Neural progenitor cell (in vitro differentiated cells): Measurements from ENCODE around the gene FOXN4. TPM values are rescaled to one million over a fixed set of nuclear protein-coding genes. Genes with fewer than 3 reads are reported as not detected.

ENCODE experiments used
- DNase-seq: peaks from one replicate; pipeline ENCODE4 v3.0.0-alpha.2; 2016; ENCODE audit warnings: low spot score
- H2AFZ ChIP-seq: fragments of 200-600 bp; sonication (generic); replicated peaks from 2 replicates; pipeline ENCODE4 v1.6.1; 2016; ENCODE audit warnings: antibody characterized with exemption
- H3F3A ChIP-seq: fragments of 200-600 bp; sonication (generic); 2 replicates; pipeline ENCODE4 v1.6.1; 2016; ENCODE audit warnings: antibody characterized with exemption, low read depth
- H3K27ac ChIP-seq: fragments of 200-600 bp; sonication (generic); 2 replicates; pipeline ENCODE4 v1.5.1; 2016; ENCODE audit warnings: mild to moderate bottlenecking
- H3K27me3 ChIP-seq: fragments of 200-600 bp; sonication (generic); 2 replicates; pipeline ENCODE4 v1.6.1; 2016; ENCODE audit warnings: mild to moderate bottlenecking, moderate library complexity
- H3K36me3 ChIP-seq: fragments of 200-600 bp; sonication (generic); 2 replicates; pipeline ENCODE4 v1.5.1; 2016
- H3K4me1 ChIP-seq: fragments of 200-600 bp; sonication (generic); 2 replicates; pipeline ENCODE4 v1.6.1; 2016; ENCODE audit warnings: mixed run types
- H3K4me2 ChIP-seq: fragments of 200-600 bp; sonication (generic); 2 replicates; pipeline ENCODE4 v1.6.1; 2016
- H3K4me3 ChIP-seq: fragments of 200-600 bp; sonication (generic); 2 replicates; pipeline ENCODE4 v1.5.1; 2016
- H3K79me2 ChIP-seq: fragments of 200-600 bp; sonication (generic); 2 replicates; pipeline ENCODE4 v1.6.1; 2016; ENCODE audit warnings: low read depth
- H3K9ac ChIP-seq: fragments of 200-600 bp; sonication (generic); 2 replicates; pipeline ENCODE4 v1.6.1; 2016
- H3K9me3 ChIP-seq: fragments of 200-600 bp; sonication (generic); 2 replicates; pipeline ENCODE4 v1.5.1; 2016; ENCODE audit warnings: low read depth
- H4K20me1 ChIP-seq: fragments of 200-600 bp; sonication (generic); 2 replicates; pipeline ENCODE4 v1.6.1; 2016; ENCODE audit warnings: low read depth
- H3K27ac Mint-ChIP-seq: 3 replicates; pipeline ENCODE4 v1.8.0; 2021; ENCODE audit warnings: mixed read lengths
- H3K27me3 Mint-ChIP-seq: 2 replicates; pipeline ENCODE4 v1.8.0; 2022; ENCODE audit warnings: low read depth, mild to moderate bottlenecking, inconsistent platforms, moderate library complexity, mixed read lengths; ENCODE audit not compliant: insufficient read depth
- H3K36me3 Mint-ChIP-seq: 3 replicates; pipeline ENCODE4 v1.8.0; 2021; ENCODE audit warnings: mixed read lengths
- H3K4me1 Mint-ChIP-seq: 3 replicates; pipeline ENCODE4 v1.8.0; 2021; ENCODE audit warnings: mixed read lengths
- H3K4me3 Mint-ChIP-seq: 3 replicates; pipeline ENCODE4 v1.8.0; 2021; ENCODE audit warnings: mild to moderate bottlenecking, moderate library complexity, mixed read lengths
- H3K9me3 Mint-ChIP-seq: 3 replicates; pipeline ENCODE4 v1.8.0; 2020; ENCODE audit warnings: mixed read lengths
- EZH2 ChIP-seq: fragments of 200-600 bp; sonication (generic); IDR thresholded peaks from 2 replicates; pipeline ENCODE4 v1.6.1; 2017; ENCODE audit warnings: antibody characterized with exemption, mild to moderate bottlenecking, moderate library complexity
- EZH2phosphoT487 ChIP-seq: fragments of 200-600 bp; sonication (generic); IDR thresholded peaks from 2 replicates; pipeline ENCODE4 v1.6.1; 2017; ENCODE audit warnings: antibody characterized with exemption
- total RNA-seq: library from RNA; depleted of rRNA; stranded (reverse); fragments of >200 nt; gene quantifications from 2 replicates; pipeline ENCODE4 v1.2.3, GENCODE V29; 2015; ENCODE audit warnings: low replicate concordance
- TF ChIP-seq, protein P1 (sequence below): fragments of 200-600 bp; sonication (generic); IDR thresholded peaks from 2 replicates; pipeline ENCODE4 v1.5.1; 2017; ENCODE audit warnings: antibody characterized with exemption, mild to moderate bottlenecking

FOXN4 gene
- total RNA-seq, 1 donor from 2014 or later, result not detected

DNA sequence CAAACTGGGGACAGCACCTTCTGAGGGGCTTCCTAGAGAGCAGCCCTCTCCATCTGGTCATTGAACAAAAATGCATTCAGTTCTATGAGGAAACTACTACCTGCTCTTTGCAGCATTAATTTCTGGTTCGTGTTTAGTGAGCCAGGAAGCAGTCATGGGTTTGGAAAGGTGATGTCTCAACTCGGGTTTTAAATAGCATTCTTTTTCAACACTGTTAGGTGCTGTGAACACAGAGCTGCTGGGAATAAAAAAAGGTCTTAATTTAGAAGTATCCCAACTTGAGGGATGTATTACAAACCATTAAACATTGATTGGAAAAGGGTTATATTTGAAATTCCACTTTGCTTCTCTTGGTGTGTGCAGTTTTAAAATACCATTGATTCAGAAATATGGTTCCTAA lies 47.9 kb upstream of the FOXN4 start:
- Histone ChIP-seq H3K9ac (no peak overlapping the region), H3K36me3 (no peaks in the 10 kb centered on the region), H3F3A (peaks cover 3% of the 10 kb centered on the region), H3K4me1 (peaks cover 12% of the 10 kb centered on the region), H3K9me3 (no peaks in the 10 kb centered on the region), H3K27ac (no peak overlapping the region), H3K4me3 (no peak overlapping the region), H2AFZ (no peak overlapping the region), H3K4me2 (no peak overlapping the region), H4K20me1 (no peaks in the 10 kb centered on the region), H3K79me2 (no peaks in the 10 kb centered on the region), H3K27me3 (no peaks in the 10 kb centered on the region)
- H3K27ac Mint-ChIP-seq, result no peak overlapping the region
- H3K4me1 Mint-ChIP-seq, result peaks cover 18% of the 10 kb centered on the region
- DNase-seq, result no peak
- H3K27me3 Mint-ChIP-seq, result peaks cover 4% of the 10 kb centered on the region
- TF ChIP-seq EZH2, result no peak
- TF ChIP-seq EZH2phosphoT487, result no peak
- TF ChIP-seq, protein P1, sequence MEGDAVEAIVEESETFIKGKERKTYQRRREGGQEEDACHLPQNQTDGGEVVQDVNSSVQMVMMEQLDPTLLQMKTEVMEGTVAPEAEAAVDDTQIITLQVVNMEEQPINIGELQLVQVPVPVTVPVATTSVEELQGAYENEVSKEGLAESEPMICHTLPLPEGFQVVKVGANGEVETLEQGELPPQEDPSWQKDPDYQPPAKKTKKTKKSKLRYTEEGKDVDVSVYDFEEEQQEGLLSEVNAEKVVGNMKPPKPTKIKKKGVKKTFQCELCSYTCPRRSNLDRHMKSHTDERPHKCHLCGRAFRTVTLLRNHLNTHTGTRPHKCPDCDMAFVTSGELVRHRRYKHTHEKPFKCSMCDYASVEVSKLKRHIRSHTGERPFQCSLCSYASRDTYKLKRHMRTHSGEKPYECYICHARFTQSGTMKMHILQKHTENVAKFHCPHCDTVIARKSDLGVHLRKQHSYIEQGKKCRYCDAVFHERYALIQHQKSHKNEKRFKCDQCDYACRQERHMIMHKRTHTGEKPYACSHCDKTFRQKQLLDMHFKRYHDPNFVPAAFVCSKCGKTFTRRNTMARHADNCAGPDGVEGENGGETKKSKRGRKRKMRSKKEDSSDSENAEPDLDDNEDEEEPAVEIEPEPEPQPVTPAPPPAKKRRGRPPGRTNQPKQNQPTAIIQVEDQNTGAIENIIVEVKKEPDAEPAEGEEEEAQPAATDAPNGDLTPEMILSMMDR, result no peak
- no peaks in the 10 kb centered on the region for H3K9me3 Mint-ChIP-seq
- no peaks in the 10 kb centered on the region for H3K36me3 Mint-ChIP-seq
- H3K4me3 Mint-ChIP-seq, result no peak overlapping the region

DNA sequence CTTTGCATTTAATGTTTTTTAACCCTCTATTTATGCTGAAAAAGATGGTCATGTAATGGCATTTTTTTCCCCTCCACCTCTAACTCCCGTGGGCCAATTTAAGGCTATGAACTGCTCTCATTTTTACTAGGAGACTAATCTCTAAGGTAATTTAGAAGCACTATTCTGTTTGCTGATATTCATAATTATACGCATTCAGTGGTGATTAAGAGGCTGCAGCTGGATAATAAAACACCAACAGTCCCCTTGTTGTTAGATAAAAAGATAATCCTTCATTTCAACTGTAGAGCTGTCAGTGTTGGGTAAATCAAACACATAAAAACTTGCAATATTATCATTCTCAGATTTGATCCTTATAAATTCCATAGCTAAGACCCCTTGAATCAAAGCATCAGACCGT lies 47.5 kb upstream of the FOXN4 start:
- DNase-seq, result no peak
- peaks cover 4% of the 10 kb centered on the region for H3K27me3 Mint-ChIP-seq
- H3K79me2 ChIP-seq, result no peaks in the 10 kb centered on the region
- no peaks in the 10 kb centered on the region for H3K36me3 Mint-ChIP-seq
- no peaks in the 10 kb centered on the region for H3K9me3 Mint-ChIP-seq
- H3K9ac ChIP-seq, result no peak overlapping the region
- H3K4me1 ChIP-seq, result peaks cover 12% of the 10 kb centered on the region
- no peak overlapping the region for H3K27ac ChIP-seq
- peaks cover 3% of the 10 kb centered on the region for H3F3A ChIP-seq
- H3K27me3 ChIP-seq, result no peaks in the 10 kb centered on the region
- H3K4me2 ChIP-seq, result no peak overlapping the region
- H2AFZ ChIP-seq, result no peak overlapping the region
- no peak overlapping the region for H3K4me3 ChIP-seq
- no peaks in the 10 kb centered on the region for H4K20me1 ChIP-seq
- no peak overlapping the region for H3K4me3 Mint-ChIP-seq
- no peak overlapping the region for H3K27ac Mint-ChIP-seq
- H3K36me3 ChIP-seq, result no peaks in the 10 kb centered on the region
- TF ChIP-seq EZH2 (no peak), EZH2phosphoT487 (no peak)
- TF ChIP-seq, protein P1, result no peak
- no peaks in the 10 kb centered on the region for H3K9me3 ChIP-seq
- H3K4me1 Mint-ChIP-seq, result peaks cover 18% of the 10 kb centered on the region

DNA sequence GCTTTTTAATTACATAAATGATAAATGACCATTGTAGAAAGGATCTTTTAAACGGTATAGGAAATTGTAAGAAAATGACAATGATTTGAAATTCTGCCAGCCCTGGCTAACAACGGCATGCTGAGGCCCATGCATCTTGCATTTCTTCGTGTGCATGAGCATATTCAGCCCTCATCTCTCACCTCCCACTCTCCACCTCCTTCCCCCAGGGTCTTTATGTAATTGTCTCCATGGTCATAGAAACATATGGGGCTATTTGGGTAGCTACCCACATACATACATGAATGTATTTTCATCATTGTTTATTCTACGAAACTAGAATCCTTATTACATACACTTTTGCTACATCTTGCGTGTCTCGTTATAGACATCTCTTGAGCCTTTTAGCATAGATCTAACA lies 43.1 kb upstream of the FOXN4 start:
- Histone ChIP-seq H3K27me3 (no peaks in the 10 kb centered on the region), H3K9ac (no peak overlapping the region), H3K36me3 (no peaks in the 10 kb centered on the region), H3K27ac (no peak overlapping the region), H3K4me1 (no peaks in the 10 kb centered on the region), H3K4me2 (no peak overlapping the region), H3K4me3 (no peak overlapping the region), H3F3A (no peaks in the 10 kb centered on the region), H2AFZ (no peak overlapping the region), H4K20me1 (no peaks in the 10 kb centered on the region), H3K9me3 (no peaks in the 10 kb centered on the region), H3K79me2 (no peaks in the 10 kb centered on the region)
- no peak for DNase-seq
- TF ChIP-seq EZH2, result no peak
- Mint-ChIP-seq H3K9me3 (no peaks in the 10 kb centered on the region), H3K27ac (no peak overlapping the region), H3K4me1 (peaks cover 2% of the 10 kb centered on the region), H3K36me3 (no peaks in the 10 kb centered on the region), H3K27me3 (peaks cover 6% of the 10 kb centered on the region), H3K4me3 (no peak overlapping the region)

DNA sequence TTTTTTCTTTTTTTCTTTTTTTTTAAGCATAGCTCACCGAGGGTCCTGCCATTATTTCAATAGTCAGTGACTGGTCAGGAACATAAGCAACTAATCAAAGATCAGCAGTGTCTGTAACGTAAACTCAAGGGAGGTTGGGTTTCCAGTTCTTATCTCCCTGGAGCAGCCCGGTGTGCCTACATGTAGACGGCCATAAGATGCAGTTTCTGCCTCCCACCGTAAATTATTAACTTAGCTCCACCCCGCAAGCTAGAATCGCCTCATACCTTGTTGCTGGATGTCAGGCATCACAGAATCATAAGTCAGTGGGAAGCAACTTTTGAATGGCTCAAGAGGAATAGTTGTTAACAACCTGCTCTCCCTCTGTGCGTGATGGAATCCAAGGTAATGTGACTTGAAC lies 38.5 kb upstream of the FOXN4 start, which contains the start of gene MYO1H:
MYO1H (plus strand) TSS at position 312 of the 400 bp plus-strand sequence; CDS start at position 373, 61 bp downstream.
- H3F3A ChIP-seq, result no peaks in the 10 kb centered on the region
- Mint-ChIP-seq H3K27ac (no peak within 1 kb of the TSS), H3K4me3 (no peak within 1 kb of the TSS), H3K27me3 (peaks cover 2% of the 10 kb centered on the region), H3K9me3 (peaks cover 6% of the 10 kb centered on the region), H3K4me1 (no peaks in the 10 kb centered on the region), H3K36me3 (no peaks in the 10 kb centered on the region)
- H3K27me3 ChIP-seq, result peaks cover 6% of the 10 kb centered on the region
- no peak for DNase-seq
- H3K9me3 ChIP-seq, result no peaks in the 10 kb centered on the region
- H3K27ac ChIP-seq, result no peak within 1 kb of the TSS
- H3K4me3 ChIP-seq, result no peak within 1 kb of the TSS
- no peak within 1 kb of the TSS for H2AFZ ChIP-seq
- H4K20me1 ChIP-seq, result no peaks in the 10 kb centered on the region
- no peak within 1 kb of the TSS for H3K4me2 ChIP-seq
- no peaks in the 10 kb centered on the region for H3K4me1 ChIP-seq
- H3K9ac ChIP-seq, result no peak within 1 kb of the TSS
- no peaks in the 10 kb centered on the region for H3K79me2 ChIP-seq
- no peaks in the 10 kb centered on the region for H3K36me3 ChIP-seq
- no peak for TF ChIP-seq EZH2
- TF ChIP-seq, protein P1, result no peak
- no peak for TF ChIP-seq EZH2phosphoT487
